HCT116 (cell line): ENCODE results near the gene ARHGEF37. TPM values are rescaled to one million over a fixed set of nuclear protein-coding genes. Genes with fewer than 3 reads are reported as not detected.

Experiments used
- ATAC-seq: fragments of 200-7000 bp; cut with Tn5 transposase; 2 replicates; pipeline ENCODE4 v1.9.1; 2020; ENCODE audit warnings: mild to moderate bottlenecking, moderate library complexity
- BruUV-seq: library from RNA; stranded (reverse); fragments of 400-500 nt; replicated peaks from 2 replicates; lab custom pipeline; 2021; lab: Mats Ljungman, UMichigan
- CTCF ChIA-PET: fragments of 300-600 bp; sonication (Branson Sonifier 250); formaldehyde crosslinking; loops from one replicate; lab custom pipeline; 2021; ENCODE audit warnings: antibody characterized with exemption; lab: Charles Lee
- POLR2A ChIA-PET: fragments of 300-600, 350-600 bp; sonication (Branson Sonifier 250); formaldehyde crosslinking; loops from one replicate; lab custom pipeline; 2021; ENCODE audit warnings: antibody characterized with exemption; lab: Charles Lee
- RAD21 ChIA-PET, 2 experiments: fragments of 300-600 bp; sonication (Branson Sonifier 250); formaldehyde crosslinking; loops; one replicate each; lab custom pipeline; 2023; ENCODE audit warnings: low total read pairs in 2 of 2; ENCODE audit not compliant: uncharacterized antibody in 2 of 2, unreplicated experiment in 2 of 2, low non-redundant PET in 1 of 2; lab: Charles Lee
- DNase-seq: peaks from one replicate; pipeline ENCODE4 v3.0.0-alpha.2; 2010; ENCODE audit warnings: low read depth, low spot score
- H2AFZ ChIP-seq: fragments of 200-600 bp; shearing (Covaris generic), sonication (generic); 2 replicates; pipeline ENCODE4 v1.6.1; 2017; ENCODE audit warnings: low read depth, mixed run types, mixed read lengths, antibody characterized with exemption, low read length; ENCODE audit not compliant: poor library complexity, severe bottlenecking
- H3K27ac ChIP-seq: 2 replicates; pipeline ENCODE4 v1.5.1; 2012; ENCODE audit warnings: low read depth, low read length
- H3K27me3 ChIP-seq: fragments of 200-600 bp; sonication (generic); 2 replicates; pipeline ENCODE4 v1.6.1; 2016; ENCODE audit warnings: mixed run types, low read length, mixed read lengths; ENCODE audit not compliant: insufficient read depth
- H3K36me3 ChIP-seq, 2 experiments: fragments of 200-500 bp in 1 of 2; fragments of 200-600 bp in 1 of 2; sonication (Bioruptor generic) in 1 of 2; sonication (generic) in 1 of 2; 2 replicates each; pipeline versions ENCODE4 v1.5.1 to v1.6.1; 2014 to 2016; ENCODE audit warnings: low read length in 2 of 2, inconsistent platforms in 1 of 2, mixed read lengths in 1 of 2, mixed run types in 1 of 2; ENCODE audit not compliant: insufficient read depth in 2 of 2, control insufficient read depth in 1 of 2
- H3K4me1 ChIP-seq, 2 experiments: fragments of 200-600 bp in 1 of 2; sonication (generic) in 1 of 2; 2 replicates each; pipeline versions ENCODE4 v1.5.1 to v1.6.1; 2012 to 2017; ENCODE audit warnings: low read length in 2 of 2, inconsistent platforms in 1 of 2, mild to moderate bottlenecking in 1 of 2, mixed read lengths in 1 of 2, mixed run types in 1 of 2, moderate library complexity in 1 of 2; ENCODE audit not compliant: insufficient read depth in 2 of 2, control insufficient read depth in 1 of 2
- H3K4me2 ChIP-seq: fragments of 200-600 bp; sonication (generic); 2 replicates; pipeline ENCODE4 v1.6.1; 2017; ENCODE audit warnings: mixed run types, low read length, mixed read lengths
- H3K4me3 ChIP-seq, 2 experiments: fragments of 200-600 bp in 1 of 2; sonication (generic) in 1 of 2; replicated peaks in 1 of 2; 2 replicates each; pipeline ENCODE4 v1.5.1; 2011 to 2016; ENCODE audit warnings: low read length in 2 of 2, control low read depth in 1 of 2, low read depth in 1 of 2, mild to moderate bottlenecking in 1 of 2, mixed read lengths in 1 of 2, mixed run types in 1 of 2
- H3K79me2 ChIP-seq: fragments of 200-600 bp; sonication (generic); 2 replicates; pipeline ENCODE4 v1.6.1; 2017; ENCODE audit warnings: mild to moderate bottlenecking, mixed run types, low read length, moderate library complexity, mixed read lengths; ENCODE audit not compliant: insufficient read depth
- H3K9ac ChIP-seq: fragments of 200-600 bp; sonication (generic); 2 replicates; pipeline ENCODE4 v1.6.1; 2016; ENCODE audit warnings: low read length, mixed read lengths
- H3K9me2 ChIP-seq: fragments of 200-600 bp; sonication (generic), shearing (Covaris generic); 2 replicates; pipeline ENCODE4 v1.6.1; 2017; ENCODE audit warnings: mixed run types, mild to moderate bottlenecking, moderate library complexity; ENCODE audit not compliant: insufficient read depth
- H3K9me3 ChIP-seq, 2 experiments: fragments of 200-500 bp in 1 of 2; fragments of 200-600 bp in 1 of 2; sonication (Bioruptor generic) in 1 of 2; sonication (generic) in 1 of 2; 2 replicates each; pipeline ENCODE4 v1.6.1; 2014 to 2017; ENCODE audit warnings: low read length in 2 of 2, mixed read lengths in 2 of 2, inconsistent platforms in 1 of 2, low read depth in 1 of 2, mild to moderate bottlenecking in 1 of 2, mixed run types in 1 of 2, moderate library complexity in 1 of 2; ENCODE audit not compliant: control insufficient read depth in 1 of 2, insufficient read depth in 1 of 2
- H4K20me1 ChIP-seq: fragments of 200-600 bp; sonication (generic), shearing (Covaris generic); 2 replicates; pipeline ENCODE4 v1.6.1; 2017; ENCODE audit warnings: mixed run types, mild to moderate bottlenecking, moderate library complexity; ENCODE audit not compliant: insufficient read depth
- CBX3 ChIP-seq: IDR thresholded peaks from 2 replicates; pipeline ENCODE4 v1.6.1; 2012; ENCODE audit warnings: low read depth
- CEBPB ChIP-seq: IDR thresholded peaks from 2 replicates; pipeline ENCODE4 v1.6.1; 2012; ENCODE audit warnings: low read depth
- ELF1 ChIP-seq: IDR thresholded peaks from 2 replicates; pipeline ENCODE4 v1.6.1; 2012; ENCODE audit warnings: low read depth, borderline replicate concordance
- EZH2 ChIP-seq: fragments of 200-600 bp; sonication (generic); IDR thresholded peaks from 2 replicates; pipeline ENCODE4 v1.6.1; 2017; ENCODE audit warnings: antibody characterized with exemption, mixed run types
- EZH2phosphoT487 ChIP-seq: fragments of 200-600 bp; IDR thresholded peaks from 2 replicates; pipeline ENCODE4 v1.6.1; 2018; ENCODE audit warnings: antibody characterized with exemption, borderline replicate concordance
- FOSL1 ChIP-seq: IDR thresholded peaks from 2 replicates; pipeline ENCODE4 v1.6.1; 2012; ENCODE audit warnings: low read depth
- JUND ChIP-seq: IDR thresholded peaks from 2 replicates; pipeline ENCODE4 v1.6.1; 2012
- POLR2A ChIP-seq: IDR thresholded peaks from 2 replicates; pipeline ENCODE4 v1.7.0; 2011; ENCODE audit warnings: borderline replicate concordance; ENCODE audit not compliant: insufficient read depth, insufficient read length; ENCODE audit errors: extremely low read depth
- POLR2AphosphoS5 ChIP-seq: IDR thresholded peaks from 2 replicates; pipeline ENCODE4 v1.6.1; 2011; ENCODE audit warnings: mild to moderate bottlenecking, low read depth, low read length, moderate library complexity
- RAD21 ChIP-seq: IDR thresholded peaks from 2 replicates; pipeline ENCODE4 v1.6.1; 2012; ENCODE audit warnings: low read depth, mild to moderate bottlenecking
- SP1 ChIP-seq: IDR thresholded peaks from 2 replicates; pipeline ENCODE4 v1.6.1; 2012; ENCODE audit warnings: low read depth
- YY1 ChIP-seq: IDR thresholded peaks from 2 replicates; pipeline ENCODE4 v1.6.1; 2011; ENCODE audit warnings: low read length, low read depth, moderate library complexity, mild to moderate bottlenecking; ENCODE audit not compliant: insufficient replicate concordance; ENCODE audit errors: extremely low read depth
- intact Hi-C: fragments of 100-400 bp; cut with micrococcal nuclease; formaldehyde crosslinking; loops from 2 replicates; pipeline ENCODE4 v1.10.0; 2022
- total RNA-seq: library from RNA; stranded (reverse); gene quantifications from one replicate; pipeline ENCODE4 v1.2.1, GENCODE V29; 2021; ENCODE audit not compliant: unreplicated experiment
- TF ChIP-seq, protein P1 (sequence below): IDR thresholded peaks from 2 replicates; pipeline ENCODE4 v1.6.1; 2012
- TF ChIP-seq, protein P2 (sequence below): IDR thresholded peaks from 2 replicates; pipeline ENCODE4 v1.6.1; 2012
- TF ChIP-seq, protein P3 (sequence below): IDR thresholded peaks from 2 replicates; pipeline ENCODE4 v1.6.1; 2012; ENCODE audit warnings: low read depth
- TF ChIP-seq, protein P4 (sequence below), 3 experiments: fragments of 200-600 bp in 1 of 3; sonication (generic) in 1 of 3; IDR thresholded peaks in 2 of 3; conservative IDR thresholded peaks in 1 of 3; 2 replicates each; pipeline ENCODE4 v1.5.1; 2012 to 2017; ENCODE audit warnings: low read depth in 2 of 3, low read length in 2 of 3, antibody characterized with exemption in 1 of 3, borderline replicate concordance in 1 of 3, control low read depth in 1 of 3, mild to moderate bottlenecking in 1 of 3, mixed read lengths in 1 of 3, mixed run types in 1 of 3, moderate library complexity in 1 of 3; ENCODE audit not compliant: insufficient read depth in 1 of 3

ARHGEF37 gene
- total RNA-seq, 1 experiment from 2014 or later = 7.0 TPM

DNA sequence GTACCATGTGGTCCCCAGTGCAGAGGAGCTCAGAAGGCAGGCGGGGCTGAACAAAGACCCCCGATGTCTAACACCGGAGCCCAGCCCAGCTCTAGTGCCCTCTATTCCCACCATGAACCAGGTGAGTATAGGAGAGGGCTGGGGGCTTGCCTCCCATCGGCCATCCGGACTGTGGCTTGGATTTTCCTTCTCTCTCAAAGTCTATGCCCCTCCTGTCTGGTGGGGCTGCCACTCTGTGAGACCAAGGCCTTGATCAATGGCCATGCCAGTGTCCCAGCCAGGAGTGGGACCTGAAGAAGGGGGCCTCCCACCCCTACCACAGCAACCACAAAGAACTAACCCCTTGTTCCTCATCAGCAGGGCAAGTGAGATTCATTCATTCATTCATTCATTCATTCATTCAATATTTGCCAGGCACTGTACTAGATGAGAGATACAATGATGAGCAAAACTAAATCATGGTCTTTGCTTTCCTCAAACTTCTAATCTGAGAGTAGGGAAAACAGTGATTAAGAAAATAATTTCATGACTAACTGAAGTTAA is 47.6 kb downstream of the ARHGEF37 start:
- Histone ChIP-seq H2AFZ (no peak overlapping the region), H4K20me1 (no peaks in the 10 kb centered on the region), H3K9me2 (no peaks in the 10 kb centered on the region), H3K4me3 (no peak overlapping the region), H3K4me2 (no peak overlapping the region), H3K4me1 (peaks cover 17 to 26% of the 10 kb centered on the region in 2 experiments), H3K79me2 (no peaks in the 10 kb centered on the region), H3K9me3 (no peaks in the 10 kb centered on the region), H3K36me3 (no peaks in the 10 kb centered on the region), H3K27me3 (no peaks in the 10 kb centered on the region), H3K27ac (no peak overlapping the region), H3K9ac (no peak overlapping the region)
- no peak for DNase-seq
- no peak for TF ChIP-seq POLR2A
- TF ChIP-seq EZH2 = no peak
- TF ChIP-seq, protein P1, sequence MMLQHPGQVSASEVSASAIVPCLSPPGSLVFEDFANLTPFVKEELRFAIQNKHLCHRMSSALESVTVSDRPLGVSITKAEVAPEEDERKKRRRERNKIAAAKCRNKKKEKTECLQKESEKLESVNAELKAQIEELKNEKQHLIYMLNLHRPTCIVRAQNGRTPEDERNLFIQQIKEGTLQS = no peak
- no peak for TF ChIP-seq SP1
- TF ChIP-seq FOSL1 = no peak
- no peak for TF ChIP-seq YY1
- intact Hi-C loops = no loop called here
- POLR2A ChIA-PET = no interaction called here
- no TSS peak for BruUV-seq
- no peak for ATAC-seq
- CTCF ChIA-PET = no interaction called here
- RAD21 ChIA-PET = no interaction called here

DNA sequence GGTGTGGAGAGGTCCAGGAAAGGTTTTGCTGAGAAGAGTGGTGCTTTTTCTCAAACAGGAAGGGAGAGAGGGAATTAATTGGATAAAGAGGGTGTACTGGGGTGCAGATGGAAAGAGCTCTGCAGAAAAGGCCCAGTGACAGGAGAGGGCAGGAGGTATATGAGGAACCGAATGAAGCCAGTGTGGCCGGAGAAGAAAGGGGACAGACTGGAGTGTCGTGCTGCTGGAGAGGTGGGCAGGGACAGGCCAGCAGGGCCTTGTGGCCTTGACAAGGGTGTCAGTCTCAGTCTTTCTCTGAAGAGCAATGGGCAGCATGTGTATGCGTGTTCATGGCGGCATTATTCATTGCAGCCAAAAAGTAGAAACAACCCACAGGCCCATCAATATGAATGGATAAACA is 48.1 kb downstream of the ARHGEF37 start:
- Histone ChIP-seq H3K9me2 (no peaks in the 10 kb centered on the region), H3K4me2 (no peak overlapping the region), H3K4me1 (peaks cover 18 to 31% of the 10 kb centered on the region in 2 experiments), H4K20me1 (no peaks in the 10 kb centered on the region), H3K36me3 (no peaks in the 10 kb centered on the region), H3K27me3 (no peaks in the 10 kb centered on the region), H3K9me3 (no peaks in the 10 kb centered on the region), H3K9ac (no peak overlapping the region), H3K79me2 (no peaks in the 10 kb centered on the region), H2AFZ (no peak overlapping the region), H3K4me3 (no peak overlapping the region), H3K27ac (no peak overlapping the region)
- ATAC-seq = no peak
- ChIA-PET POLR2A (no interaction called here), RAD21 (no interaction called here), CTCF (no interaction called here)
- intact Hi-C loops = no loop called here
- no peak for DNase-seq
- BruUV-seq = no TSS peak
- TF ChIP-seq ELF1 = no peak
- no peak for TF ChIP-seq EZH2
- TF ChIP-seq EZH2phosphoT487 = no peak
- TF ChIP-seq FOSL1 = no peak
- no peak for TF ChIP-seq CBX3
- TF ChIP-seq JUND = no peak
- no peak for TF ChIP-seq POLR2AphosphoS5
- TF ChIP-seq YY1 = no peak
- TF ChIP-seq, protein P2, sequence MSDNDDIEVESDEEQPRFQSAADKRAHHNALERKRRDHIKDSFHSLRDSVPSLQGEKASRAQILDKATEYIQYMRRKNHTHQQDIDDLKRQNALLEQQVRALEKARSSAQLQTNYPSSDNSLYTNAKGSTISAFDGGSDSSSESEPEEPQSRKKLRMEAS = no peak
- TF ChIP-seq RAD21 = no peak
- TF ChIP-seq CEBPB = no peak
- TF ChIP-seq, protein P3, sequence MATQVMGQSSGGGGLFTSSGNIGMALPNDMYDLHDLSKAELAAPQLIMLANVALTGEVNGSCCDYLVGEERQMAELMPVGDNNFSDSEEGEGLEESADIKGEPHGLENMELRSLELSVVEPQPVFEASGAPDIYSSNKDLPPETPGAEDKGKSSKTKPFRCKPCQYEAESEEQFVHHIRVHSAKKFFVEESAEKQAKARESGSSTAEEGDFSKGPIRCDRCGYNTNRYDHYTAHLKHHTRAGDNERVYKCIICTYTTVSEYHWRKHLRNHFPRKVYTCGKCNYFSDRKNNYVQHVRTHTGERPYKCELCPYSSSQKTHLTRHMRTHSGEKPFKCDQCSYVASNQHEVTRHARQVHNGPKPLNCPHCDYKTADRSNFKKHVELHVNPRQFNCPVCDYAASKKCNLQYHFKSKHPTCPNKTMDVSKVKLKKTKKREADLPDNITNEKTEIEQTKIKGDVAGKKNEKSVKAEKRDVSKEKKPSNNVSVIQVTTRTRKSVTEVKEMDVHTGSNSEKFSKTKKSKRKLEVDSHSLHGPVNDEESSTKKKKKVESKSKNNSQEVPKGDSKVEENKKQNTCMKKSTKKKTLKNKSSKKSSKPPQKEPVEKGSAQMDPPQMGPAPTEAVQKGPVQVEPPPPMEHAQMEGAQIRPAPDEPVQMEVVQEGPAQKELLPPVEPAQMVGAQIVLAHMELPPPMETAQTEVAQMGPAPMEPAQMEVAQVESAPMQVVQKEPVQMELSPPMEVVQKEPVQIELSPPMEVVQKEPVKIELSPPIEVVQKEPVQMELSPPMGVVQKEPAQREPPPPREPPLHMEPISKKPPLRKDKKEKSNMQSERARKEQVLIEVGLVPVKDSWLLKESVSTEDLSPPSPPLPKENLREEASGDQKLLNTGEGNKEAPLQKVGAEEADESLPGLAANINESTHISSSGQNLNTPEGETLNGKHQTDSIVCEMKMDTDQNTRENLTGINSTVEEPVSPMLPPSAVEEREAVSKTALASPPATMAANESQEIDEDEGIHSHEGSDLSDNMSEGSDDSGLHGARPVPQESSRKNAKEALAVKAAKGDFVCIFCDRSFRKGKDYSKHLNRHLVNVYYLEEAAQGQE = no peak
- TF ChIP-seq, protein P4, sequence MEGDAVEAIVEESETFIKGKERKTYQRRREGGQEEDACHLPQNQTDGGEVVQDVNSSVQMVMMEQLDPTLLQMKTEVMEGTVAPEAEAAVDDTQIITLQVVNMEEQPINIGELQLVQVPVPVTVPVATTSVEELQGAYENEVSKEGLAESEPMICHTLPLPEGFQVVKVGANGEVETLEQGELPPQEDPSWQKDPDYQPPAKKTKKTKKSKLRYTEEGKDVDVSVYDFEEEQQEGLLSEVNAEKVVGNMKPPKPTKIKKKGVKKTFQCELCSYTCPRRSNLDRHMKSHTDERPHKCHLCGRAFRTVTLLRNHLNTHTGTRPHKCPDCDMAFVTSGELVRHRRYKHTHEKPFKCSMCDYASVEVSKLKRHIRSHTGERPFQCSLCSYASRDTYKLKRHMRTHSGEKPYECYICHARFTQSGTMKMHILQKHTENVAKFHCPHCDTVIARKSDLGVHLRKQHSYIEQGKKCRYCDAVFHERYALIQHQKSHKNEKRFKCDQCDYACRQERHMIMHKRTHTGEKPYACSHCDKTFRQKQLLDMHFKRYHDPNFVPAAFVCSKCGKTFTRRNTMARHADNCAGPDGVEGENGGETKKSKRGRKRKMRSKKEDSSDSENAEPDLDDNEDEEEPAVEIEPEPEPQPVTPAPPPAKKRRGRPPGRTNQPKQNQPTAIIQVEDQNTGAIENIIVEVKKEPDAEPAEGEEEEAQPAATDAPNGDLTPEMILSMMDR (IDR thresholded peaks at IDR 0.05 in 2 of 3, conservative IDR thresholded peaks at IDR 0.05 in 1 of 3; ENCODE audit: borderline replicate concordance in 1 of 3, insufficient read depth in 1 of 3, low read depth in 2 of 3, low read length in 2 of 3) = no peak
